ENCODE measurements around the gene SLC26A11. TPM values are rescaled to one million over a fixed set of nuclear protein-coding genes. Genes with fewer than 3 reads are reported as not detected.

Gene SLC26A11
- total RNA-seq, 1 experiment from 2014 or later: 17.7 TPM

DNA sequence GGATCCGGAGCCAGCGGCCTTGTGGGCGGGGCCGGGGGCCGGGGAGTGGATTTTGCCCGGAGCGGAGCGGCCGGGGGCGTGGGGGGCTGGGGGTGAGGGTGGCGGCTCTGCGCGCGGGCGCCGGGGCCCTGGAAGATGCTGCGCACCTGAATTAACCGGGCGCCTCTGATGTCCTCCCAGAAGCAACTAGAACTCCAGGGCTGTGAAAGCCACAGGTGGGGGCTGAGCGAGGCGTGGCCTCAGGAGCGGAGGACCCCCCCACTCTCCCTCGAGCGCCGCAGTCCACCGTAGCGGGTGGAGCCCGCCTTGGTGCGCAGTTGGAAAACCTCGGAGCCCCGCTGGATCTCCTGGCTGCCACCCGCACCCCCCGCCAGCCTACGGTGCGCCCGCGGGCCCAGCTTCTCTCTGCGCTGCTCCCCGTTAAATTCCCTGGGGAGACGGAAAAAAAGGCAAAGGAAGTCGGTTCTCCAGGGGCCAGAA is 549 bp downstream of the SLC26A11 start:
- H3K9ac ChIP-seq (ENCODE audit: low read length): peak overlapping the region; percentile 93
- H4K20me1 ChIP-seq (ENCODE audit: insufficient read depth): no peaks in the 10 kb centered on the region
- ChIA-PET CTCF (interaction anchor here (1.1 kb wide), 1 partner anchor 119 kb away, joined by 3 read pairs; the partner anchor contains the start of gene GAA), RAD21 (ENCODE audit: low non-redundant PET in 1 of 2, low total read pairs in 2 of 2, uncharacterized antibody in 2 of 2, unreplicated experiment in 2 of 2) (no interaction called here), POLR2A (interaction anchor here (0.6 to 1.0 kb wide), 3 partner anchors 18 to 70 kb away, joined by 3 read pairs; no protein-coding TSS in a partner anchor)
- no TSS peak for BruUV-seq (replicated peaks)
- ATAC-seq (peak; percentile 51), DNase-seq (ENCODE audit: low read depth, low spot score) (no peak)
- no peaks in the 10 kb centered on the region for H3K27me3 ChIP-seq (ENCODE audit: insufficient read depth, low read length)
- no peaks in the 10 kb centered on the region for H3K9me2 ChIP-seq (ENCODE audit: insufficient read depth)
- H3K27ac ChIP-seq (ENCODE audit: low read depth, low read length): peak overlapping the region; percentile 75
- intact Hi-C loops (cut with micrococcal nuclease): no loop called here
- peak overlapping the region; percentile 88 to 97 for H3K4me3 ChIP-seq (replicated peaks in 1 of 2; ENCODE audit: low read depth in 1 of 2, low read length in 2 of 2)
- H3K36me3 ChIP-seq (ENCODE audit: control insufficient read depth in 1 of 2, insufficient read depth in 2 of 2, low read length in 2 of 2): peaks cover 0 to 16% of the 10 kb centered on the region in 2 experiments; a peak in 1 of 4 replicates
- H3K4me2 ChIP-seq (ENCODE audit: low read length): peak overlapping the region; percentile 98
- H2AFZ ChIP-seq (ENCODE audit: low read depth, low read length, poor library complexity, severe bottlenecking): no peak overlapping the region
- no peaks in the 10 kb centered on the region for H3K9me3 ChIP-seq (ENCODE audit: control insufficient read depth in 1 of 2, insufficient read depth in 1 of 2, low read depth in 1 of 2, low read length in 2 of 2)
- TF ChIP-seq ZFX (IDR thresholded peaks at IDR 0.05) (peak; percentile 1; the same call in 1 of the 2 replicates), CEBPB (IDR thresholded peaks at IDR 0.05; ENCODE audit: low read depth) (no peak)
- H3K4me1 ChIP-seq (ENCODE audit: control insufficient read depth in 1 of 2, insufficient read depth in 2 of 2, low read length in 2 of 2): peaks cover 8 to 15% of the 10 kb centered on the region in 2 experiments; a peak in 3 of 4 replicates
- H3K79me2 ChIP-seq (ENCODE audit: insufficient read depth, low read length): peaks cover 17% of the 10 kb centered on the region

DNA sequence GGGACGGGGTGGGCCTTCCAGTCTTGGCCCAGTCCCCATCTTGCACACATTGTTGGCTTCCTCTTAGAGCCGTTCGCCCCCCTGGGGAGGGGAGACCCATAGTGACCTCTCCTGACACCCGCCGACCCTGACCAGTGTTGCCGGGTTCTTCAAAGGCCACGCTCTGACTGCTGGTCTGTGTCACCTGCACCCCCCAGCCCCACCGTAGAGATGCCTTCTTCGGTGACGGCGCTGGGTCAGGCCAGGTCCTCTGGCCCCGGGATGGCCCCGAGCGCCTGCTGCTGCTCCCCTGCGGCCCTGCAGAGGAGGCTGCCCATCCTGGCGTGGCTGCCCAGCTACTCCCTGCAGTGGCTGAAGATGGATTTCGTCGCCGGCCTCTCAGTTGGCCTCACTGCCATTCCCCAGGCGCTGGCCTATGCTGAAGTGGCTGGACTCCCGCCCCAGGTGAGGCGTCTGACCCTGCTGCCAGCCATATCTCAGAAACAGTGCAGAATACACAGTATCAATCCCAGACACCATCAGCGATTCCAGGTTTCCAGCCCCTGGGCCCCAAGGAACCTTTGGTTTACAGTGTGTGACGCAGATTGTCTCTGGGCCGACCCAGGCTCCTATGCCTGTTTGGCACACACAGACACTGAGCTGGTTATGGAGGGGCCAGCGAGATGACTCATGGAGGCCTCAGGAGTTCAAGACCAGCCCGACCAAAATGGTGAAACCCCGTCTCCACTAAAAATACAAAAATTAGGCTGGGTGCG is 1.3 kb downstream of the SLC26A11 start:
- ChIA-PET RAD21 (ENCODE audit: low non-redundant PET in 1 of 2, low total read pairs in 2 of 2, uncharacterized antibody in 2 of 2, unreplicated experiment in 2 of 2) (no interaction called here), CTCF (no interaction called here), POLR2A (interaction anchor here (0.6 kb wide), 1 partner anchor 382 kb away, joined by 5 read pairs; the partner anchor contains the start of gene CBX4)
- H3K27ac ChIP-seq (ENCODE audit: low read depth, low read length): peak overlapping the region; percentile 31; the same call in 1 of the 2 replicates
- DNase-seq (ENCODE audit: low read depth, low spot score) (no peak), ATAC-seq (no peak)
- intact Hi-C loops (cut with micrococcal nuclease): no loop called here
- H2AFZ ChIP-seq (ENCODE audit: low read depth, low read length, poor library complexity, severe bottlenecking): no peak overlapping the region
- TSS peak; percentile 36 for BruUV-seq (replicated peaks)
- H3K4me2 ChIP-seq (ENCODE audit: low read length): peak overlapping the region; percentile 98
- no peaks in the 10 kb centered on the region for H3K9me3 ChIP-seq (ENCODE audit: control insufficient read depth in 1 of 2, insufficient read depth in 1 of 2, low read depth in 1 of 2, low read length in 2 of 2)
- no peaks in the 10 kb centered on the region for H3K27me3 ChIP-seq (ENCODE audit: insufficient read depth, low read length)
- no peaks in the 10 kb centered on the region for H3K9me2 ChIP-seq (ENCODE audit: insufficient read depth)
- peaks cover 17% of the 10 kb centered on the region for H3K79me2 ChIP-seq (ENCODE audit: insufficient read depth, low read length)
- H4K20me1 ChIP-seq (ENCODE audit: insufficient read depth): no peaks in the 10 kb centered on the region
- H3K4me3 ChIP-seq (replicated peaks in 1 of 2; ENCODE audit: low read depth in 1 of 2, low read length in 2 of 2): peak overlapping the region; percentile 88 to 97
- peaks cover 8 to 15% of the 10 kb centered on the region in 2 experiments; a peak in 3 of 4 replicates for H3K4me1 ChIP-seq (ENCODE audit: control insufficient read depth in 1 of 2, insufficient read depth in 2 of 2, low read length in 2 of 2)
- H3K36me3 ChIP-seq (ENCODE audit: control insufficient read depth in 1 of 2, insufficient read depth in 2 of 2, low read length in 2 of 2): peaks cover 0 to 12% of the 10 kb centered on the region in 2 experiments; a peak in 1 of 4 replicates
- peak overlapping the region; percentile 93 for H3K9ac ChIP-seq (ENCODE audit: low read length)
- TF ChIP-seq RAD21 (IDR thresholded peaks at IDR 0.05; ENCODE audit: low read depth) (no peak), ZFX (IDR thresholded peaks at IDR 0.05) (no peak), FOSL1 (IDR thresholded peaks at IDR 0.05; ENCODE audit: low read depth) (no peak), SRF (IDR thresholded peaks at IDR 0.05; ENCODE audit: low read depth) (no peak), TCF7L2 (IDR thresholded peaks at IDR 0.05; ENCODE audit: borderline replicate concordance, extremely low read depth, insufficient read depth, insufficient read length) (no peak), ZNF274 (IDR thresholded peaks at IDR 0.05; ENCODE audit: low read depth, low read length) (no peak), ELF1 (IDR thresholded peaks at IDR 0.05; ENCODE audit: borderline replicate concordance, low read depth) (no peak), EZH2 (IDR thresholded peaks at IDR 0.05) (no peak), CBX3 (IDR thresholded peaks at IDR 0.05; ENCODE audit: low read depth) (no peak), JUND (IDR thresholded peaks at IDR 0.05) (no peak)
- TF ChIP-seq, protein P1, sequence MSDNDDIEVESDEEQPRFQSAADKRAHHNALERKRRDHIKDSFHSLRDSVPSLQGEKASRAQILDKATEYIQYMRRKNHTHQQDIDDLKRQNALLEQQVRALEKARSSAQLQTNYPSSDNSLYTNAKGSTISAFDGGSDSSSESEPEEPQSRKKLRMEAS (IDR thresholded peaks at IDR 0.05): no peak
- TF ChIP-seq, protein P2, sequence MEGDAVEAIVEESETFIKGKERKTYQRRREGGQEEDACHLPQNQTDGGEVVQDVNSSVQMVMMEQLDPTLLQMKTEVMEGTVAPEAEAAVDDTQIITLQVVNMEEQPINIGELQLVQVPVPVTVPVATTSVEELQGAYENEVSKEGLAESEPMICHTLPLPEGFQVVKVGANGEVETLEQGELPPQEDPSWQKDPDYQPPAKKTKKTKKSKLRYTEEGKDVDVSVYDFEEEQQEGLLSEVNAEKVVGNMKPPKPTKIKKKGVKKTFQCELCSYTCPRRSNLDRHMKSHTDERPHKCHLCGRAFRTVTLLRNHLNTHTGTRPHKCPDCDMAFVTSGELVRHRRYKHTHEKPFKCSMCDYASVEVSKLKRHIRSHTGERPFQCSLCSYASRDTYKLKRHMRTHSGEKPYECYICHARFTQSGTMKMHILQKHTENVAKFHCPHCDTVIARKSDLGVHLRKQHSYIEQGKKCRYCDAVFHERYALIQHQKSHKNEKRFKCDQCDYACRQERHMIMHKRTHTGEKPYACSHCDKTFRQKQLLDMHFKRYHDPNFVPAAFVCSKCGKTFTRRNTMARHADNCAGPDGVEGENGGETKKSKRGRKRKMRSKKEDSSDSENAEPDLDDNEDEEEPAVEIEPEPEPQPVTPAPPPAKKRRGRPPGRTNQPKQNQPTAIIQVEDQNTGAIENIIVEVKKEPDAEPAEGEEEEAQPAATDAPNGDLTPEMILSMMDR (IDR thresholded peaks at IDR 0.05 in 2 of 3, conservative IDR thresholded peaks at IDR 0.05 in 1 of 3; ENCODE audit: borderline replicate concordance in 1 of 3, insufficient read depth in 1 of 3, low read depth in 2 of 3, low read length in 2 of 3): no peak
- TF ChIP-seq, protein P3, sequence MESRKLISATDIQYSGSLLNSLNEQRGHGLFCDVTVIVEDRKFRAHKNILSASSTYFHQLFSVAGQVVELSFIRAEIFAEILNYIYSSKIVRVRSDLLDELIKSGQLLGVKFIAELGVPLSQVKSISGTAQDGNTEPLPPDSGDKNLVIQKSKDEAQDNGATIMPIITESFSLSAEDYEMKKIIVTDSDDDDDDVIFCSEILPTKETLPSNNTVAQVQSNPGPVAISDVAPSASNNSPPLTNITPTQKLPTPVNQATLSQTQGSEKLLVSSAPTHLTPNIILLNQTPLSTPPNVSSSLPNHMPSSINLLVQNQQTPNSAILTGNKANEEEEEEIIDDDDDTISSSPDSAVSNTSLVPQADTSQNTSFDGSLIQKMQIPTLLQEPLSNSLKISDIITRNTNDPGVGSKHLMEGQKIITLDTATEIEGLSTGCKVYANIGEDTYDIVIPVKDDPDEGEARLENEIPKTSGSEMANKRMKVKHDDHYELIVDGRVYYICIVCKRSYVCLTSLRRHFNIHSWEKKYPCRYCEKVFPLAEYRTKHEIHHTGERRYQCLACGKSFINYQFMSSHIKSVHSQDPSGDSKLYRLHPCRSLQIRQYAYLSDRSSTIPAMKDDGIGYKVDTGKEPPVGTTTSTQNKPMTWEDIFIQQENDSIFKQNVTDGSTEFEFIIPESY (IDR thresholded peaks at IDR 0.05; ENCODE audit: extremely low read depth, insufficient replicate concordance, low read length): no peak
- TF ChIP-seq, protein P4, sequence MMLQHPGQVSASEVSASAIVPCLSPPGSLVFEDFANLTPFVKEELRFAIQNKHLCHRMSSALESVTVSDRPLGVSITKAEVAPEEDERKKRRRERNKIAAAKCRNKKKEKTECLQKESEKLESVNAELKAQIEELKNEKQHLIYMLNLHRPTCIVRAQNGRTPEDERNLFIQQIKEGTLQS (IDR thresholded peaks at IDR 0.05): no peak

Measured in HCT116 (cell line).